ENCODE measurements around the gene CACNA1D. TPM values are rescaled to one million over a fixed set of nuclear protein-coding genes. Genes with fewer than 3 reads are reported as not detected.

CACNA1D gene
- total and polyA plus RNA-seq, 8 donors: 5.3 to 22.8 (median 11.6) TPM

- Histone ChIP-seq H3K27ac (peak overlapping the region in 2 of 4 donors; percentile 58 to 67), H3K27me3 (no peaks in the 10 kb centered on the region), H3K4me1 (peaks cover 0 to 10% (median 7%) of the 10 kb centered on the region in 3 donors), H3K4me3 (no peak overlapping the region), H3K36me3 (no peaks in the 10 kb centered on the region), H3K9me3 (no peaks in the 10 kb centered on the region)
- no peak for DNase-seq
- ATAC-seq: peak; percentile 70 to 89 (median 88)
- no peak for FAIRE-seq
- TF ChIP-seq CTCF (IDR thresholded peaks at IDR 0.05): no peak
- intact Hi-C loops (cut with DNase I): no loop called here
- WGBS, 2 donors: 47 to 55% methylated on average over 4 of the region's 4 CpGs
These were observed 11.8 kb downstream of the CACNA1D start for GRCh38 chr3:53506110-53506762.

- Histone ChIP-seq H3K4me1 (peaks cover 0 to 10% (median 7%) of the 10 kb centered on the region in 3 donors), H3K9me3 (no peaks in the 10 kb centered on the region), H3K27ac (peak overlapping the region in 1 of 4 donors; percentile 67), H3K27me3 (no peaks in the 10 kb centered on the region), H3K4me3 (no peak overlapping the region), H3K36me3 (no peaks in the 10 kb centered on the region)
- no peak for FAIRE-seq
- intact Hi-C loops (cut with DNase I): no loop called here
- TF ChIP-seq CTCF (IDR thresholded peaks at IDR 0.05): no peak
- DNase-seq: no peak
- peak in 1 of 4 donors; percentile 23 for ATAC-seq
These were observed 12.3 kb downstream of the CACNA1D start for GRCh38 chr3:53506763-53507145.

GRCh38 chr3:53509494-53509893 is 15.1 kb downstream of the CACNA1D start:
- intact Hi-C loops (cut with DNase I): no loop called here
- H3K9me3 ChIP-seq: no peaks in the 10 kb centered on the region
- no peak for DNase-seq
- TF ChIP-seq CTCF (IDR thresholded peaks at IDR 0.05): no peak
- H3K4me1 ChIP-seq: peaks cover 0 to 10% (median 7%) of the 10 kb centered on the region in 3 donors
- FAIRE-seq: no peak
- no peak overlapping the region for H3K27ac ChIP-seq
- WGBS, 2 donors: 72 to 81% methylated on average over 9 of the region's 9 CpGs
- no peaks in the 10 kb centered on the region for H3K36me3 ChIP-seq
- H3K27me3 ChIP-seq: no peaks in the 10 kb centered on the region
- no peak overlapping the region for H3K4me3 ChIP-seq
- no peak for ATAC-seq

- FAIRE-seq: no peak
- intact Hi-C loops (cut with DNase I): no loop called here
- no peak for DNase-seq
- Histone ChIP-seq H3K27me3 (no peaks in the 10 kb centered on the region), H3K4me1 (peaks cover 0 to 10% (median 7%) of the 10 kb centered on the region in 3 donors), H3K36me3 (no peaks in the 10 kb centered on the region), H3K9me3 (no peaks in the 10 kb centered on the region), H3K27ac (no peak overlapping the region), H3K4me3 (no peak overlapping the region)
- no peak for TF ChIP-seq CTCF (IDR thresholded peaks at IDR 0.05)
- no peak for ATAC-seq
- 45 to 51% methylated on average over 3 of the region's 3 CpGs for WGBS, 2 donors
These were observed 16.1 kb downstream of the CACNA1D start for GRCh38 chr3:53510508-53510907.

- Histone ChIP-seq H3K4me3 (no peak overlapping the region), H3K9me3 (no peaks in the 10 kb centered on the region), H3K27me3 (no peaks in the 10 kb centered on the region), H3K4me1 (peaks cover 0 to 8% (median 7%) of the 10 kb centered on the region in 3 donors), H3K36me3 (no peaks in the 10 kb centered on the region), H3K27ac (no peak overlapping the region)
- ATAC-seq (no peak), FAIRE-seq (no peak), DNase-seq (no peak)
- no peak for TF ChIP-seq CTCF (IDR thresholded peaks at IDR 0.05)
- WGBS, 2 donors: 80 to 86% methylated on average over 13 of the region's 13 CpGs
- intact Hi-C loops (cut with DNase I): no loop called here
These were observed 16.8 kb downstream of the CACNA1D start for GRCh38 chr3:53511246-53511645.
